ENCODE measurements around the gene EYA2.

GRCh38 chr20:46981184-46981583 lies 86.5 kb downstream of the EYA2 start:
- TF ChIP-seq CTCF (IDR thresholded peaks at IDR 0.05) (no peak), POLR2A (IDR thresholded peaks at IDR 0.05) (no peak)

Data from sigmoid colon (tissue), 3 donors.